H4 (cell line): ENCODE data around the gene AFTPH. TPM values are rescaled to one million over a fixed set of nuclear protein-coding genes. Genes with fewer than 3 reads are reported as not detected.

Experiments
- DNase-seq: peaks from one replicate; pipeline ENCODE4 v3.0.0-alpha.2; 2015; ENCODE audit warnings: low spot score
- total RNA-seq: library from RNA; depleted of rRNA; stranded (reverse); fragments of >200 nt; shearing (Covaris generic); gene quantifications from 2 replicates; pipeline ENCODE4 v1.2.3, GENCODE V29; 2014

AFTPH gene
- total RNA-seq, 1 experiment from 2014 or later, result 23.3 TPM

- no peak for DNase-seq
Observed at GRCh38 chr2:64610316-64610855, 86.3 kb downstream of the AFTPH start.

GRCh38 chr2:64612575-64613195 is 88.6 kb downstream of the AFTPH start:
- DNase-seq, result no peak

GRCh38 chr2:64613276-64613675 is 89.1 kb downstream of the AFTPH start:
- DNase-seq, result no peak

GRCh38 chr2:64615192-64615763 is 91.2 kb downstream of the AFTPH start:
- DNase-seq, result no peak

- no peak for DNase-seq
Observed at GRCh38 chr2:64615844-64616536, 91.9 kb downstream of the AFTPH start.

- DNase-seq, result no peak
Observed at GRCh38 chr2:64617631-64618151, 93.6 kb downstream of the AFTPH start.

GRCh38 chr2:64620661-64621060 is 96.5 kb downstream of the AFTPH start:
- DNase-seq, result no peak

GRCh38 chr2:64622443-64623241 is 98.5 kb downstream of the AFTPH start:
- no peak for DNase-seq

GRCh38 chr2:64623242-64623850 is 99.2 kb downstream of the AFTPH start:
- no peak for DNase-seq

- DNase-seq, result no peak
Observed at GRCh38 chr2:64624108-64624610, 100.0 kb downstream of the AFTPH start.

GRCh38 chr2:64624862-64625261 is 100.7 kb downstream of the AFTPH start:
- no peak for DNase-seq

GRCh38 chr2:64625299-64626145 is 101.4 kb downstream of the AFTPH start:
- no peak for DNase-seq

GRCh38 chr2:64626146-64626809 is 102.2 kb downstream of the AFTPH start:
- no peak for DNase-seq

GRCh38 chr2:64626963-64627760 is 103.0 kb downstream of the AFTPH start:
- DNase-seq, result no peak

- no peak for DNase-seq
Observed at GRCh38 chr2:64627860-64628841, 104.0 kb downstream of the AFTPH start.

GRCh38 chr2:64629329-64629781 is 105.2 kb downstream of the AFTPH start:
- DNase-seq, result no peak

GRCh38 chr2:64629875-64630274 is 105.7 kb downstream of the AFTPH start:
- DNase-seq, result no peak

- DNase-seq, result no peak
Observed at GRCh38 chr2:64630752-64631151, 106.6 kb downstream of the AFTPH start.
